Glutamatergic neuron (in vitro differentiated cells): ENCODE data around the gene DECR2. TPM values are rescaled to one million over a fixed set of nuclear protein-coding genes. Genes with fewer than 3 reads are reported as not detected.

Source experiments
- DNase-seq: peaks from one replicate; pipeline ENCODE4 v3.0.0; 2022
- H3K27ac Mint-ChIP-seq: one replicate; pipeline ENCODE4 v1.8.0; 2020; ENCODE audit warnings: mild to moderate bottlenecking, mixed read lengths, inconsistent platforms; ENCODE audit not compliant: unreplicated experiment
- H3K27me3 Mint-ChIP-seq: one replicate; pipeline ENCODE4 v1.8.0; 2020; ENCODE audit warnings: mild to moderate bottlenecking, moderate library complexity, mixed read lengths, inconsistent platforms; ENCODE audit not compliant: unreplicated experiment
- H3K36me3 Mint-ChIP-seq: one replicate; pipeline ENCODE4 v1.8.0; 2020; ENCODE audit warnings: mild to moderate bottlenecking, mixed read lengths, inconsistent platforms; ENCODE audit not compliant: unreplicated experiment
- H3K4me1 Mint-ChIP-seq: one replicate; pipeline ENCODE4 v1.8.0; 2020; ENCODE audit warnings: mild to moderate bottlenecking, low read depth, mixed read lengths, inconsistent platforms; ENCODE audit not compliant: unreplicated experiment
- H3K4me3 Mint-ChIP-seq: one replicate; pipeline ENCODE4 v1.8.0; 2020; ENCODE audit warnings: mild to moderate bottlenecking, mixed read lengths, inconsistent platforms; ENCODE audit not compliant: unreplicated experiment
- H3K9me3 Mint-ChIP-seq: one replicate; pipeline ENCODE4 v1.8.0; 2020; ENCODE audit warnings: mild to moderate bottlenecking, moderate library complexity, mixed read lengths, inconsistent platforms; ENCODE audit not compliant: unreplicated experiment
- CTCF ChIP-seq: fragments of 200-600 bp; sonication (generic); IDR thresholded peaks from one replicate; pipeline ENCODE4 v1.5.0; 2021; ENCODE audit not compliant: partially characterized antibody, unreplicated experiment
- total RNA-seq: library from RNA; stranded (reverse); fragmentation: NEBNext Ultra II Directional; extraction: Animal tissue kit (Norgen Biotek cat#: 25700); gene quantifications from one replicate; pipeline ENCODE4 v1.2.1, GENCODE V29; 2021; ENCODE audit not compliant: unreplicated experiment

DECR2 gene
- total RNA-seq, 1 donor from 2014 or later = 26.2 TPM

- no peak for TF ChIP-seq CTCF
- Mint-ChIP-seq H3K9me3 (peaks cover 8% of the 10 kb centered on the region), H3K27me3 (peaks cover 9% of the 10 kb centered on the region), H3K4me1 (peaks cover 4% of the 10 kb centered on the region), H3K27ac (no peak overlapping the region), H3K4me3 (no peak overlapping the region), H3K36me3 (no peaks in the 10 kb centered on the region)
- DNase-seq = no peak
These were observed 27.7 kb upstream of the DECR2 start for GRCh38 chr16:373848-374615.

- no peak overlapping the region for H3K27ac Mint-ChIP-seq
- H3K4me1 Mint-ChIP-seq = peaks cover 4% of the 10 kb centered on the region
- H3K9me3 Mint-ChIP-seq = peaks cover 6% of the 10 kb centered on the region
- TF ChIP-seq CTCF = no peak
- DNase-seq = no peak
- H3K4me3 Mint-ChIP-seq = no peak overlapping the region
- H3K27me3 Mint-ChIP-seq = peaks cover 9% of the 10 kb centered on the region
- no peaks in the 10 kb centered on the region for H3K36me3 Mint-ChIP-seq
These were observed 27.1 kb upstream of the DECR2 start for GRCh38 chr16:374616-374926.

DNA sequence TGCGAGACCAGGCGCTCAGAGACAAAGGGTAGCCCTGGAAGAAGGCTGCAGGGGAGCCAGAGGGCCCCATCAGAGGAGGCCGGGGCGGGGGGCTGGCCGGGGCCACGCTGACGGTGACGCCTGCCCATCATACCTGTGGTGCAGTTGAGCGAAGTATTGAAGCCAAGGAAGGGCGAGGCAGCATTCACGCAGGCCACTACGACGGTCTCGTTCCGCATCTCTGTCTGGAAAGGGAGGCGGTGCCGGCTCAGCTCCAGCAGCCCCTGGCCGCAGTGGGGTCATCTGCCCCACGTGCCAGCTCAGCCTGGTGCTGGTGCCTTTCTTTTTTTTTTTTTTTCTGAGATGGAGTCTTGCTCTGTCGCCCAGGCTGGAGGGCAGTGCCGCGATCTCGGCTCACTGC lies 26.5 kb upstream of the DECR2 start:
- H3K9me3 Mint-ChIP-seq = peaks cover 8% of the 10 kb centered on the region
- peaks cover 4% of the 10 kb centered on the region for H3K4me1 Mint-ChIP-seq
- H3K27ac Mint-ChIP-seq = no peak overlapping the region
- H3K4me3 Mint-ChIP-seq = no peak overlapping the region
- H3K27me3 Mint-ChIP-seq = peaks cover 9% of the 10 kb centered on the region
- TF ChIP-seq CTCF = no peak
- no peak for DNase-seq
- H3K36me3 Mint-ChIP-seq = no peaks in the 10 kb centered on the region

DNA sequence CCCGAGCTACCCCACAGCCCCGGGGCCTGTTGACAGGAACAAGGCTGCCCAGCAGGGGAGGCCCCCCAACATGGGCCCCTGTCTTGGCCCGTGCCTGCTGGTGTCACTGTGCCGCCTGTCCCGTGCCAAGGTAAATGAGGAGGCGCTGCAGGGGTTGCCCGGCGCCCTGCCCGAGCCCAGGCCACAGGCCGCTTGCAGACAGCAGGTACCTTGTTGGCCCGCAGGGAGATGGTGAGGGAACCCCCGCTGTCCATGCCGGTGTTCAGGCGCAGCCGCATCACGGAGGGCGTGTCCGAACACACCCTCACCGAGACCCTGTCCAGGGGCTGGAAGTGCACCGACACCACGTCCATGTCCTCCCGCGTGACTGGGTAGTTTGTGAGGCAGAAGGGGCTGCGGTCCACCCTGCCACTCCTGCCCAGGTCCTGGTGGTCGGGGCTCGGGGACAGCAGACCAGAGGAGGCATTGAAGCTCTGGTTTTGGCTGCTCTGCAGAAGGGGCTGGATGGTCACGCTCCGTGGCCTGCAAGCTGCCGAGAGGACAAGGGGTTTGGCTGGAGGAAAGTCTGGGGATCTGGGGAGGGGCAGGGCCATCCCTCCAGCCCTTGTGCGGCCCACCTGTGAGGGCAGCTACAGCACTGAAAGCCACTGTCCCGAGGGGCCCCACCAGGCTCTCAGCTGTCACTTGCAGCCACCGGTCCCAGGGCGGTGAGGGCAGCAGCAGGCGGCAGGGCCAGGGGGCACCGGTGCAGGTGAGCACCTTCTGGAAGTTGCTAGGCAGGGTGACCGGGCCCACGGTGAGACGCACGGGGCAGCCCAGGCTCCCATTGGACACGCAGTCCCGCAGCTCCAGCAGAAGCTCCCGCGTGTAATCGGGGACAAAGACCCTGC lies 25.5 kb upstream of the DECR2 start:
- TF ChIP-seq CTCF = no peak
- no peak overlapping the region for H3K27ac Mint-ChIP-seq
- no peak for DNase-seq
- no peak overlapping the region for H3K4me3 Mint-ChIP-seq
- H3K4me1 Mint-ChIP-seq = peaks cover 1% of the 10 kb centered on the region
- H3K36me3 Mint-ChIP-seq = no peaks in the 10 kb centered on the region
- H3K9me3 Mint-ChIP-seq = peaks cover 5% of the 10 kb centered on the region
- H3K27me3 Mint-ChIP-seq = peaks cover 4% of the 10 kb centered on the region

- Mint-ChIP-seq H3K4me3 (no peak overlapping the region), H3K27me3 (peaks cover 4% of the 10 kb centered on the region), H3K9me3 (peaks cover 5% of the 10 kb centered on the region), H3K4me1 (peaks cover 1% of the 10 kb centered on the region), H3K27ac (no peak overlapping the region), H3K36me3 (no peaks in the 10 kb centered on the region)
- no peak for DNase-seq
- TF ChIP-seq CTCF = no peak
These were observed 24.8 kb upstream of the DECR2 start for GRCh38 chr16:376817-377418.
